ENCODE data around the gene DMD. TPM values are rescaled to one million over a fixed set of nuclear protein-coding genes. Genes with fewer than 3 reads are reported as not detected.

DMD gene
- total and polyA plus RNA-seq, 4 donors: 3.9 to 73.8 (median 11.2) TPM

GRCh38 chrX:32572644-32573043 lies 638.7 kb downstream of the DMD start:
- no peak for DNase-seq
- WGBS, 2 donors: 70 to 74% methylated on average over 2 of the region's 2 CpGs
- peaks cover 0 to 6% (median 0%) of the 10 kb centered on the region in 3 donors for H3K27me3 ChIP-seq (ENCODE audit: control insufficient read depth in 3 of 3, insufficient read depth in 3 of 3, low read length in 2 of 3)
- no peaks in the 10 kb centered on the region for H3K36me3 ChIP-seq (ENCODE audit: control insufficient read depth in 4 of 4, insufficient read depth in 4 of 4, low read length in 4 of 4)
- no peaks in the 10 kb centered on the region for H3K4me1 ChIP-seq (ENCODE audit: control insufficient read depth in 5 of 5, insufficient read depth in 5 of 5, low read length in 5 of 5)
- no peaks in the 10 kb centered on the region for H3K9me3 ChIP-seq (ENCODE audit: control insufficient read depth in 4 of 4, insufficient read depth in 3 of 4, low read length in 3 of 4)
- H3K4me3 ChIP-seq: no peak overlapping the region
- no peak for ATAC-seq (ENCODE audit: insufficient read depth, low FRiP score)
- H3K9ac ChIP-seq (ENCODE audit: insufficient read depth in 1 of 2, low read length in 2 of 2): no peak overlapping the region
- TF ChIP-seq, protein P1, sequence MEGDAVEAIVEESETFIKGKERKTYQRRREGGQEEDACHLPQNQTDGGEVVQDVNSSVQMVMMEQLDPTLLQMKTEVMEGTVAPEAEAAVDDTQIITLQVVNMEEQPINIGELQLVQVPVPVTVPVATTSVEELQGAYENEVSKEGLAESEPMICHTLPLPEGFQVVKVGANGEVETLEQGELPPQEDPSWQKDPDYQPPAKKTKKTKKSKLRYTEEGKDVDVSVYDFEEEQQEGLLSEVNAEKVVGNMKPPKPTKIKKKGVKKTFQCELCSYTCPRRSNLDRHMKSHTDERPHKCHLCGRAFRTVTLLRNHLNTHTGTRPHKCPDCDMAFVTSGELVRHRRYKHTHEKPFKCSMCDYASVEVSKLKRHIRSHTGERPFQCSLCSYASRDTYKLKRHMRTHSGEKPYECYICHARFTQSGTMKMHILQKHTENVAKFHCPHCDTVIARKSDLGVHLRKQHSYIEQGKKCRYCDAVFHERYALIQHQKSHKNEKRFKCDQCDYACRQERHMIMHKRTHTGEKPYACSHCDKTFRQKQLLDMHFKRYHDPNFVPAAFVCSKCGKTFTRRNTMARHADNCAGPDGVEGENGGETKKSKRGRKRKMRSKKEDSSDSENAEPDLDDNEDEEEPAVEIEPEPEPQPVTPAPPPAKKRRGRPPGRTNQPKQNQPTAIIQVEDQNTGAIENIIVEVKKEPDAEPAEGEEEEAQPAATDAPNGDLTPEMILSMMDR (IDR thresholded peaks at IDR 0.05; ENCODE audit: control extremely low read depth, extremely low read depth): no peak
- H3K27ac ChIP-seq (ENCODE audit: low read depth in 1 of 2, low read length in 1 of 2): no peak overlapping the region

GRCh38 chrX:32571579-32571978 lies 639.8 kb downstream of the DMD start:
- no peak overlapping the region for H3K9ac ChIP-seq (ENCODE audit: insufficient read depth in 1 of 2, low read length in 2 of 2)
- H3K9me3 ChIP-seq (ENCODE audit: control insufficient read depth in 4 of 4, insufficient read depth in 3 of 4, low read length in 3 of 4): no peaks in the 10 kb centered on the region
- ATAC-seq (ENCODE audit: insufficient read depth, low FRiP score) (no peak), DNase-seq (no peak)
- H3K4me3 ChIP-seq: no peak overlapping the region
- WGBS, 2 donors: 44 to 69% methylated on average over 2 of the region's 2 CpGs
- no peaks in the 10 kb centered on the region for H3K36me3 ChIP-seq (ENCODE audit: control insufficient read depth in 4 of 4, insufficient read depth in 4 of 4, low read length in 4 of 4)
- H3K27ac ChIP-seq (ENCODE audit: low read depth in 1 of 2, low read length in 1 of 2): no peak overlapping the region
- H3K27me3 ChIP-seq (ENCODE audit: control insufficient read depth in 3 of 3, insufficient read depth in 3 of 3, low read length in 2 of 3): peaks cover 0 to 8% (median 0%) of the 10 kb centered on the region in 3 donors
- no peaks in the 10 kb centered on the region for H3K4me1 ChIP-seq (ENCODE audit: control insufficient read depth in 5 of 5, insufficient read depth in 5 of 5, low read length in 5 of 5)
- TF ChIP-seq, protein P1 (IDR thresholded peaks at IDR 0.05; ENCODE audit: control extremely low read depth, extremely low read depth): no peak

DNA sequence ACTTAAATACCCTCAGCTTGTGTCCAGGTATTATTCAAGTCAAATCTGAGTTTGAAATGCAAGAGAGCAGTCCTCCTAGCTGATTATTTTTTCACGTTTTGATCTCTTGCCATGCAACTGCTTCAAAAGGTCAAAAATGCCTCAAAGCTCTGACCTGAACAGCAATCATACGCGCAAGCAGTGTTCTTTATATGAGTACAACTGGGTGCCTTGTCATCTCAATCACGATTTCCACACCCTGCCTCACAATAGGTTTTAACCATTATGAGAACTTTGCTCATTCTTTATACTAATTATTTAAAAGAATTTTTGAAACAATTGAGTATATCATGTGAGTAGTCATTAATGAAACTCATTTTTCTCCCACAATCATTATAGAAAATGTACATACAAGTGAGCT lies 649.1 kb downstream of the DMD start:
- H3K36me3 ChIP-seq (ENCODE audit: control insufficient read depth in 4 of 4, insufficient read depth in 4 of 4, low read length in 4 of 4): peaks cover 0 to 2% (median 0%) of the 10 kb centered on the region in 4 donors
- no peak overlapping the region for H3K4me3 ChIP-seq
- DNase-seq (no peak), ATAC-seq (ENCODE audit: insufficient read depth, low FRiP score) (no peak)
- TF ChIP-seq, protein P1 (IDR thresholded peaks at IDR 0.05; ENCODE audit: control extremely low read depth, extremely low read depth): no peak
- no peak overlapping the region for H3K9ac ChIP-seq (ENCODE audit: insufficient read depth in 1 of 2, low read length in 2 of 2)
- no peaks in the 10 kb centered on the region for H3K9me3 ChIP-seq (ENCODE audit: control insufficient read depth in 4 of 4, insufficient read depth in 3 of 4, low read length in 3 of 4)
- H3K4me1 ChIP-seq (ENCODE audit: control insufficient read depth in 5 of 5, insufficient read depth in 5 of 5, low read length in 5 of 5): no peaks in the 10 kb centered on the region
- WGBS, 2 donors: 59 to 84% methylated on average over 4 of the region's 4 CpGs
- peaks cover 0 to 2% (median 0%) of the 10 kb centered on the region in 3 donors for H3K27me3 ChIP-seq (ENCODE audit: control insufficient read depth in 3 of 3, insufficient read depth in 3 of 3, low read length in 2 of 3)
- no peak overlapping the region for H3K27ac ChIP-seq (ENCODE audit: low read depth in 1 of 2, low read length in 1 of 2)

- Histone ChIP-seq H3K27ac (ENCODE audit: low read depth in 1 of 2, low read length in 1 of 2) (no peak overlapping the region), H3K4me1 (ENCODE audit: control insufficient read depth in 5 of 5, insufficient read depth in 5 of 5, low read length in 5 of 5) (no peaks in the 10 kb centered on the region), H3K27me3 (ENCODE audit: control insufficient read depth in 3 of 3, insufficient read depth in 3 of 3, low read length in 2 of 3) (peaks cover 0 to 5% (median 2%) of the 10 kb centered on the region in 3 donors), H3K9me3 (ENCODE audit: control insufficient read depth in 4 of 4, insufficient read depth in 3 of 4, low read length in 3 of 4) (no peaks in the 10 kb centered on the region), H3K4me3 (no peak overlapping the region), H3K9ac (ENCODE audit: insufficient read depth in 1 of 2, low read length in 2 of 2) (no peak overlapping the region), H3K36me3 (ENCODE audit: control insufficient read depth in 4 of 4, insufficient read depth in 4 of 4, low read length in 4 of 4) (no peaks in the 10 kb centered on the region)
- ATAC-seq (ENCODE audit: insufficient read depth, low FRiP score) (no peak), DNase-seq (no peak)
- TF ChIP-seq, protein P1 (IDR thresholded peaks at IDR 0.05; ENCODE audit: control extremely low read depth, extremely low read depth): no peak
- 58 to 63% methylated on average over 1 of the region's 1 CpG for WGBS, 2 donors
Observed at GRCh38 chrX:32545101-32545500, 666.2 kb downstream of the DMD start.

Data from lung (tissue), 12 donors.